UCSD-AML1 (cell line): ENCODE measurements around the gene ZNF701.

Experiments used
- DNase-seq: peaks from one replicate; lab custom pipeline; 2025; ENCODE audit not compliant: unreplicated experiment; lab: John Stamatoyannopoulos, UW

The ZNF701 gene

GRCh38 chr19:52635786-52636570 is 65.9 kb downstream of the ZNF701 start:
- no peak for DNase-seq
